ENCODE results near the gene LPP.
A peak's percentile ranks its signal among the peaks of the same experiment; 100 is the strongest.

LPP gene

DNA sequence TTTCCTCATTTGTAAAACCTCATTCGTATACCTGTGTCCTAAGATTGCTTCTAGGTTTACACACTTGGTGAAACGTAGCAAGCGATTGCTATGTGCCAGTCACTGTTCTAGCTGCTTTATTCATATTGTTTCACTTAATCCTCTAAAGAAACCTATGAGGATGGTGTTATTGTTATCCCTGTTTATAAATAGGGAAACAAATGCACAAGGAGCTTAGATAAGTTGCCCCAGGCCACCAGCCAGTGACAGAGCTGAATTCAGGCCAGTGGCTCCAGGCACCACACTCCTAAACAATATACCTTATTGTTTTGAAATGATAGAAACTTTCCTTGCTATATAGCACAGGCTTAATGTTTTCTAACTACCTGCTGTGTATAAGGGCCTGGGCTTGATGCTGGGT lies 44.0 kb downstream of the LPP start:
- DNase-seq (ENCODE audit: low spot score), result no peak

DNA sequence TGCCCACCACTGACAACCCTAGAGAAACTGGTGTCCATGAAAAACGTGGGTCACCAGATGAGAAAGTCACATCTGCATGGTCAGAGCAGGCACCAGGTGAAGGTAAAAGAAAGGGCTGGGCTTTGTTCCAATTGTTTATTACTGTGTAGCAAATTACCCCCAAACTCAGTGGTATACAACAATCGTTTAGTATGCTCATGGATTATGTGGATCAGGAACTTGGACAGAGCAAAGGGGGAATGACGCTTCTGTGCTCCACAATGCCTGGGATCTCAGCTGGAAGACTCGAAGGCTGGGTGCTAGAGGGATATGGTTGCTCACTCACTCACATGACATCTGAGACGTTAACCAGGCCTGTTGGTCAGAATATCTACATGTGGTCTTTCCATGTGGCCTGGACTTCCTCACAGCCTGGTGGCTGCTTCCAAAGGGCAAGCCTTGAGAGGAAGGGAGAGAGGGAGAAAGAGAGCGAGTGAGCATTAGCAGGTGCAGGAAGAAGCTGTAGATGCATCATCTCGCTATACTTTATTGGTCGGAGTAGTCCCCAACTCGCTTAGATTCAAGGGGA lies 44.9 kb downstream of the LPP start:
- DNase-seq (ENCODE audit: low spot score), result no peak

DNA sequence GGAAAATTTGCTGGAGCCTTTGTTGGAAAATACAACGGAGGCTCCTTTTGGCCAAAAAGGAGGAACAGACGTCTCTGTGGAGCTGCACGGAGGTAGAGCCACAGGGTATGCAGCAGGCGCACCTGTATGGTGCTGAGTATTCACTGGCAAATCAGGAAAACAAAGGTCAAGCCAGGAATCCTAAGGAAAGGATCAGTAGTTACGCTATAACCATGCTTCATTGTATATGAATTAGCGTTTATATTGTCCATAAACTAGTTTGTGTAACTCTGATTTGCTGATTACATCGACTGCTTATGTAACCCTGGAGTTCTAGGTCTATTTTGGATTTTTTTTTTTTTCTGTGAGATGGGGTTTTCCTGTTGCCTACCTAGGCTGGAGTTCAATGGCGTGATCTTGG lies 45.4 kb downstream of the LPP start:
- DNase-seq (ENCODE audit: low spot score), result no peak

DNA sequence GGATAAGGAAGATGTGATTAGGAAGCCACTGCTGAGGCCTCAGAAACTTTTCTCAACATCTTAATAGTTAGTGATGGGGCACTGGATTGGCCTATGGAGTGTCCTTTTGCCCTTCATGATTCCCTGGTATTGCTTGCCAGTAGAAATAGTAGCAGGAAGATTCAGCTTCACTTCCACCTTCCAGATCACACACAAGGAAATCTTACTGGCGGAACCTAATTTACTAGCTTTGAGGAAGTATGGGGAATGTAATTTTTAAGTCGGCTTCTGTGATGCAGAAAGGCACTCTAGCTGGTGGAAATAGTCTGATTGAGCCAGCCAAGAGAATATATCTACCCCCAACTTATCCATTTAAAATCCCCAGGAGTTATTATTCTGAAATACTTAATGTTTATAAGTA lies 46.5 kb downstream of the LPP start:
- no peak for DNase-seq (ENCODE audit: low spot score)

DNA sequence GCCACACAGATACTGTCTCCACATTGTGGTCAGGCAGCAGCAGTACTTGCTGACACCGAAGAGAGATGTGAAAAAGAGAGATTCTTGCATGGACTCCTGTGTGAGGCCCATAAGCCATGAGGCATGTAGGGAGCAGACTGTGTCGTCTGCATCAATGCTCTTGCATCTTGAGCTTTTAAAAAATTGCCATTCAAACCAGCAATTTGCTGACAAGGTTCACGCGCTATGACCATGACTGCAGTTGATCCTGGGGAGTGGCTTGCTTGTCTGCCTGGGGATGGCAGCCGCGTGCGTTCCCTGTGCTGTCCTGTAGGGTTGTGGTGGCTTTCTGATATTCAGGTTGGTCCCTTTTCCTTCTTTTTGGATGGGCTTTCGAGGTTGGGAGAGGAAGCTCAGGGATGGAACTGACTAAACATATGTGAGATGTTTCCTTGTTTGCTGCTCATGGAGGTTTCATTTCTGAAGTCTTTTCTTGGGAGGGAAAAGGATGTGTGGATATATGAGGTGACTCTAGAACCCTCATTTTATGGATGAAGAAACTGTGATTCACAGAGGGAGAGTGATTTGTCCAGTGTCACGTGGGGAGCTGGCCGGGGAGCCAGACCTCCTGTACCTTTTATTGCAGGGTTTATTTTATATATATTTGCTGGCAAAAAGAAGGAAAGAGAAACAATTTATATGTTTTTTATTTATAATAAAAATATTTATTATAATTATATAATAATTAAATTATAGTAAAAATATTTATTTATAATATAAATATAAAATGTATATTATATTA lies 48.6 kb downstream of the LPP start:
- no peak for DNase-seq (ENCODE audit: low spot score)

DNA sequence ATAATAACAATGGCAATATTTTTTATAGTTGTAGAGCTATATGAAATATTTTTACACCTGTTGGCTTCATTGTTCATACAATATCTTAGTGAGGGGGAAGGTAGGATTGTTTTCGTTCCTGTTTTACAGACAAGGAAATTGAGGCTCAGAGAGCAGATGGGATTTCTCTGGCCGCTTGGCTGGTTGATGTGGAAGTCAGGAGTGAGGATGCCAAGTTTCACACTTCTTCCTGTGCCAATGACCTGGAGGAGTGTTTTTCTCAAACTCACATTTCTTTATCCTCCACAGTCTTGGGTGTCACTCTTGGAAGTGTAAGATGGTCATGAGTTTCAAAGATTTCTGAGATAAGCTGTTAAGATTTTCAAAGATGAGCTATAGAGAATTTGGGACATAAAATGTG lies 50.6 kb downstream of the LPP start:
- no peak for DNase-seq (ENCODE audit: low spot score)

DNA sequence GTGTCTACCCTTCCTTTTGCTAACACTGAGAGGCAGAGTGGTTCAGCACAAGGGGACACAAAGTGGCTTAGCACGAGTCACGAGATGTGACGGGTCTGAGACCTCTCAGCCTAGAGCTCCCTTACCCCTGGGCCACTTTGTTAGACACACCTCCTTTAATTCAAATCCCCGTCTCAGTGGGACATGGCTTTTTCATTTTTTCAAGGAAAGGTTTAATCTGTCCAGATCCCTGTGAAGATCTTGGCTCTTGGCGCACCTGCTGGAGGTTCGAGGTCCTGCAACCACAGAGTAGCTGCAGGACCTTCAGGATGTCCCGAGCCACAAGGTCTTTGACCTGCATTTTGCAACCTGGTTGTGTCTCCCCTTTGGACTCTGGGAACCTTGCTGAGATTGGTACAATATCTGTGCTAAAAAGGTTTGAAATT lies 52.0 kb downstream of the LPP start:
- DNase-seq (ENCODE audit: low spot score), result no peak

DNA sequence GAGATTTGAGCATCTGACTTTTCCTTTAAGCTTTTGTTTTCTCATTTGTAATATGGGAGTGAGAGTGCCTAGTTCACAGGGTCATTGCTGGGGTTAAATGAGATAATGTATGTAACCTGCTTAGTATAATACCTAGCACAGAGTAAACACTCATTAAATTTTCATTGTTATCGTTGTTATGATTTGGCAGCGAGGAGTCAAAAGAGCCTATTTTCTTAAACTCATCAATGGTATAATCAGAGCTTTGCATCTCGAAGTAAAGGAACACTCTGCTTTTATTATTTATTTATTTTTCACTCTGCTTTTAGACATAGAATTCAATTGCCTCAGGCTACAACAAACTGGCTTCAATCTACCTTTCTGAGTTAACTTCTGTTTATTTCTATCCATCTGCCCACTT lies 52.8 kb downstream of the LPP start:
- no peak for DNase-seq (ENCODE audit: low spot score)

DNA sequence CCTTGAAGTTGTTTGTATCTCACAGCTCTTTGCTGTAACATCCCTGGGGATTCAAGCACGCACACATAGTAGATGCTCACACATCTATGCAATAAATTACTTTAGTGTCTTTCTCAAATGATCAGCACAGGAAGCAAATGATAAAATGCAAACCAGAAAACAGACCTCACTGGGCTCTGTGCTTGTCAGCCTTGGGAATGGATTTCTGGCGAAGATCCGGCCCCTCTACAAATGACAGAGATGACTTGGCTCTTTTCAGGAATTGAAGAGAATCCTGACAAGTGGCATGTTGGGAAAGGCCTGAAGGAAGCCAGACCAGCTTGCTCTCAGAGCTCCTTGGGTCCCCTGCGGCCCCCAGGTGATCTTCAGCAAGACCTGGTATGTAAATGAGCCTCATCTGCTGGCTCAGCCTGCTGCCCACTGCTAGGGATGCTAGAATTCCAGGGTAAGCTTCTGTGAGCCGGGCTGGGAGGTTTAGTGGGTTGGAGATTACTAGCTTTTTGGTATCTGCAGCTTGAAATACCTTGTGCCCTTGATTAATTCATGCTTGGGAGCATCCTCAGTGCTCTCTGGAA lies 54.1 kb downstream of the LPP start:
- DNase-seq (ENCODE audit: low spot score), result no peak

DNA sequence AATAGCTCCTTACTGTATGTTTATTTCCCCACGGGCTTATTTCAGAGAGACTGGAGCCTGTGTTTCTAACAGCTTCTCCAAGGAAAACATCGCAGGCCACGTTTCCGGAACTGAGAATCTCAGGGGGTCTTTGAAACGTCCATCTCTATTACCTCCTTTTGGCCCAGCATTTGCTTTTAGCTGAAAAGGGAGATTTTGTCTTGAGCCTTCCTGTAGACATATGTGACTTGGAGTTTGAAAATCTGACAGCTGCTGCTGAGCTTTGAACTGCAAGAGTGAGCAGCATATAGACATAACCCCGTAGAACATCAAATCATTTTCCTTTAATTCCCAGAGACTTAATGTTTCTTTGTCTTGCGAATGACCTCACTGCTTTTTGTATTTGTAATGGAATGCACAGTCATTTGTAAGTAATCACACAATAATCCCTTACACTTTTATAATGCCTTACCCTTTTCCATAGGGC lies 54.6 kb downstream of the LPP start:
- peak; percentile 26 for DNase-seq (ENCODE audit: low spot score)

DNA sequence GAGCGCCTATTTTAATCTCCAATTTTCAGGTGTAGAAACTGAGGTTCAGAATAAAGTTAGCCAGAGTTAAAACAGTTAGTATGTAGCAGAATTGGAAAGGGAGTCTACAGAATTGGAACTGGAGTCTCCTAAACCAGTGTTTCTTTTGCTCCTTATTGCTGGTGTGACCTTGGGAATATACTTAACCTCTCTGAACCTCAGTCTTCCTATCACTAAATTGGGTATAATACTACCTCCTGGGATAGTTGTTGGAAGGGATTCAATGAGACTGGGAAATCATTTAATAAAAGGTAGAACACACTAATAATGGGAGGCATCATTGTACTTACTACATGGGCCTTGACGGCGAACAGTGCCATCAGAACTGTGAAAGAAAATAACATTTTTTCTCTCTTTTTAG lies 55.1 kb downstream of the LPP start:
- DNase-seq (ENCODE audit: low spot score), result no peak

DNA sequence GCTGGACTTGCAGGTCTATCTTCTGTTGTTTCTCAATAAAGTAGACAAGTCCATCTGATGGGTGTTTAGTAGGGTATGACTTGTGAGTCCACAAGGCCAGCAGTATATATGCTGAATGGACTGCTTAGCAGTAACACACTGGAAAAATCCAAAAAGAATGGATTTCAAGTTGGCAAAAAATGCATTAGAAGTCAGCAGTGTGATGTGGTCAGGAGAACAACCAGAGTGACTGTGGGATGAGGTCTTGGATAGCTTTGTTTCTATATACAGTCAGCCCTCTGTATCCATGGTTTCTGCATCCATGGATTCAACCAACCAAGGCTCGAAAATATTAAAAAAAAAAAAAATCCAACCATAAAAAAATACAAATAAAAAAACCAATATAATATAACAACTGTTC lies 55.8 kb downstream of the LPP start:
- no peak for DNase-seq (ENCODE audit: low spot score)

DNA sequence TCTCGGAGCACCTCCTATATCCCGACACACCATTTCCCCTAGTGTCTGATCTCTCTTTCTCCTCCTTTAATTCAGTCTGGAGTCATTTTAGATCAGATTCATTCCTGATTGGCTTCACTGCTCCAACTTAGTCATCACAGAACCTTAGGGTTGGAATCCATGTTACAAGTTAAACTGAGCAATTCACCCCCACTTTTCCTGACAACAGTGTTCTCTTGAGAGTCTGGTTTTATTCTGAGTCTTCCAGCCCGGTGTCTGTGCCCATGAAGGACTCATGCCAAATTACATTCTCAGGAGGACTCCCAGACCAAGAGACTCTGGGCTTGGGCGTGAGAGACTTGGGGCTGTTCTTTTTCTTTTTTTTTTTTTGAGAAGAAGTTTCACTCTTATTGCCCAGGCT lies 57.5 kb downstream of the LPP start:
- no peak for DNase-seq (ENCODE audit: low spot score)

DNA sequence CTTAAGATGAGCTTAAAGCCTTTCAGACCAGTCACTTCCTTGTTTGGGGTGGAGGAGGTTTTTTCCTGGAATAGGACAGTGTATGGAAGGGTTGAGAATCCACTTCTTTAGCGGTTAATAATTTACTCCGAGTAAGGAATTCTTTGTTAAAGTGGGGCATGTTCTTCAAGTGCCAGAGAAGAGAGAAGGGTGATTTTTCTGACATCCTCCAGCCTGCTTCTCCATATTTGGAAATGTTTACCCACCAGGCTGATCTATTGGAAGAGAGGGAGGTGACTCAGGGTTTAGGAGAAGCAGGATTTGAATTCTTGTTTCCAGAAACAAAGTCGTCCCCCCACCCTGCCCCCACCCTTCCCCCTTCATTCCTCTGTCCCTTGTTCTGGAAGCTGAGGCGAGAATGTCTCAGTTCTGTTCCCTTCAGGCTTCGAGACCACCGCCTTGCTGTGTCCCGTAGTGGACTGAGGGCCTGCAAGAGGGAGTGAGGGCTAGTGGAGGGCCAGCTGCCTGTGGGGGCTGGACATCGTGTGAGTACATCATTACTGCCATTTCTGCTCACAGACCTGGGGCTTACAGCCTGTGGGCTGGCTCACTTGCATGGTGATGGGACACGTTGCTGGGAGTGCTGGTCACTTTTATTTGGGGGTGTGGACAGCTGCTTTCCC lies 58.5 kb downstream of the LPP start:
- peak; percentile 42 for DNase-seq (ENCODE audit: low spot score)

DNA sequence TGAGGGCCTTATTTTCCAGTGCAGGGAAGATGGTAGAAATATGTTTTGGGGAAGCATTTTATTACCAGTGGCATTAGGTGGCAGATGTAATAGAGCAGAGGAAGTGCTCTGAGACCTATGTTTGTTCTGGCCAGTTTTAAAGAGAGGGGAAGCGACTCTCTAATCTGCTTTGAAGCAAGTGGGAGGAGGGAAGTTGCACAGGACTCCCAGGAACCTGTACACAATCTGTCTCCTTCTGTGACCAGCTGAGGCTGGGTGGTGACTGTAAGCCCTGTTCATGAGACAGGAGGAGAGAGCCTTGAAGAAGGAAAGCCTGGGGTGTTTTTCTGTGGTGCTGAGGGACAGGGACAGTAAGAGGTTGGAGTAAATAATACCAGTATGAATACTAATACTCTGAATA lies 60.5 kb downstream of the LPP start:
- no peak for DNase-seq (ENCODE audit: low spot score)

DNA sequence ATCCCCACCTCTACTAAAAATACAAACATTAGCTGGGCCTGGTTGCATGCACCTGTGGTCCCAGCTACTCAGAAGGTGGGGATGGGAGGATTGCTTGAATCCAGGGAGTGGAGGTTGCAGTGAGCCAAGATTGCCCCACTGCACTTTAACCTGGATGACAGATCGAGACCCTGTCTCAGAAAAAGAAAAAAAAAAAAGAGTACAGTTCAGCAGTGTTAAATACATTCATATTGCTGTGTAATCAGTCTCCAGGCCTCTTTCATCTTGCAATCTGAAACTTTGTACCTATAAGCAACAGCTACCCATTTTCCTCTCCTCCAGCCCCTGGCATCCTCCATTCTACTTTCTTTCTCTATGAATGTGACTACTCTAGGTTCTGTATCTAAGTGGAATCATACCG lies 61.2 kb downstream of the LPP start:
- DNase-seq (ENCODE audit: low spot score), result no peak

DNA sequence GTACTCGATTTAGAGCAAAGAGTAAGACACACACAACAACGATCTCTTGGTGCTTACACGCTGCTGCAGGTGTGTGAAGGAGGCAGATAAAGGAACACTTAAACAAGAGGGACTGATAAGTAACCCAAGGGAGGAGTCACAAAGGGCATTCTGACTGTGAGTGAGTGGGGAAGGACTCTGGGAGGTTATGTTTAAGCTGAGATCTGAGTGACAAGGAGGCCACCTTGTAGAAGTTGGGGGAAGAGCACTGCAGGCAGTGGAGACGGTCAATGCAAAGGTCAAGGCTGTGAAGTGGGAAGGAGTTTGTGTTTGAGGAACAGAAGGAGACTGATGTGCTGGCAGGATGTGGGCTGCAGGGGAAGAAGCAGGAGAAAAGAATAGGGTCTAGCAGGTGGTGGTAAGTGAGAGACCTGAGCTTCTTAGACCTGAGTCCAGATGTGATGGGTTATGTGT lies 63.1 kb downstream of the LPP start:
- DNase-seq (ENCODE audit: low spot score), result no peak

DNA sequence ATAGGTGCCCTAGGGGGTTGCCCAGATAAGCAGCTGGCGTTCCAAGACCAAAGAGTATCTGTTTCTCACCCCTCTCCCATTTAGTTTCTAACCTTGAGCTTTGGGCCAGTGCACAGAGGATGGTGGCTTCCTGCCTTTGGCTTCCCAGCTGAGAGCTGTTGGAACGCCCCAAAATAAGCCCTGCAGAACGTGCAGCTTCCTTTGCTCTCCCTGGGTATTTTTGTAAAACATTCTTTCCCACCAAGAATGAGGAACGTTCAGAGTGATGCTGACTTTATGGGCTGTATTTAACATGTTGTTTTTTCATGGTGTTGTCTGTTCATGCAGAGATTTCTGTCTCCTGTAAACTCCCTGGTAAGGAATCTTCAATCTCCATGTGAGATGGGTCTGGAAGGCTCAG lies 63.8 kb downstream of the LPP start:
- DNase-seq (ENCODE audit: low spot score), result no peak

DNA sequence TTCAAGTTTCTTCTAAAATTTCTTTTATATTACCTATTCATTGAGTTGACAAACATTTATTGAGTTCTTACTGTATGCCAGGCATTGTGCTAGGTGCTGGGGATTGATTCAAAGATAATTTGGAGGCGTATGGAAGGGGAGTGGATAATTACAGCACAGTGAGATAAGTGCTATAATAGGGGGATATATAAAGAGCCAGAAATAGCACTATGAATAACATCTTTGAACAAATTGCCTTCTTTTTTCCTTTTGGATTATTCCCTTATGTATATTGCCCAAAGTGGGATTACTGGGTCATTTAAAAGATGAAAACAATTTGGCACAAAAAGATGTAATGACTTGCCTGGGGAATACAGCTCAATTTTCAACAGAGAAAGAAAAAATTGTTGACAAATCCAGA lies 64.6 kb downstream of the LPP start:
- no peak for DNase-seq (ENCODE audit: low spot score)

DNA sequence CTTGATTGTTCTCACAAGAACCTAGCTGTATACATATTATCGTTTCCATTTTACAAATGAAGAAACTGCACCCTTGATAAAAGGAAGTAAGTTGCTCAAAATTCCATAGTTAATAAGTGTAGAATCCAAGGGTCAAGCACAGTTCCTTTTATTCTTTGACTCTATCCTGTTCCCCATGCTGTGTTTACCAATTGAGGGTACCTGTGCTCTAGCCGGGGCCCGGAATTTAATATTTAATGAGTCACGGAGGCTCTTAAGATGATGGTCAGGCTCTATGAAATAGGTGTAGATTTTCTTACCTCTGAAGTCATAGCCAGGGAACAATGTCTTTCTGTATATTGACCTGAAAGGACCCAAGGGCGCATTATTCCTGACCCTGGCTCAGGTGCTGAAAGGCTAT lies 65.2 kb downstream of the LPP start:
- DNase-seq (ENCODE audit: low spot score), result no peak

DNA sequence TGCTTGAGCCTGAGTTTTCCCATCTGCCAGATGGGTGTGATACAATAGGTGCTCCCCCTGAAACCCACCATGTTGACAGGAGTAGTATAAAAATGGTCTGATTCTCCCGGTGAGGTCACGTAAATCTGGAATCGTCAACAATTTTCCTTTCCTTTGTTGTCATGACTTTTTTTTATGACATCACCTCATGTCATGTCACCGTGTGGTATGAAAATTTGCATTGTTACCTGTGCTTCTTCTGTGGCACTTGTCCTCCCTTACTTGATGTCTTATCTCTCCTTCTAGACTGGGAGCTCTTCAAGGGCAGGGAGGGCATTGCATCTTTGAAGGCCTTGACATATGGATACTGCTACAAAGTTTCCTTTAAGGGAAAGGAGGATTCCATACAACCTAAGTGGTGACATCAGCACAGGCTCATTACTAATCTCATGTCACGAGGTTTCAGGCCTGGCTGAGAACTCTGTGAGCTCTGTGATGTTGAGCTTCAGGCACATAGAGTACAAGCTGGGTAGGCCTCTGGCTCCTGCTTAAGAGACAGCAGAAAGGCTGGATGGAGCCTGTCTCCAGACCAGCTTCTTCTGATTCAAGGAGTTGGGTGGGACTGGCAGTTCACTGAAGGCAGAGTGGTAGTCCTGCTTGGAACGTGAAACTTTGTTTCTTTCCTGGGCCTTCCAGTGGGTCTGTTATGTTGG lies 66.3 kb downstream of the LPP start:
- DNase-seq (ENCODE audit: low spot score), result no peak

Measured in AG20443 (cell line).